ENCODE data around the gene GRPR.
"Not testable (repeated sequence)": the region's sequence is repeated elsewhere in the genome, so short reads cannot be mapped to it uniquely, and the experiment has no call there.

The GRPR gene

GRCh38 chrX:16138108-16138427 is 14.7 kb downstream of the GRPR start:
- no peak for DNase-seq

- no peak for DNase-seq
These were observed 17.1 kb downstream of the GRPR start for GRCh38 chrX:16140448-16140847.

- DNase-seq: no peak
These were observed 17.6 kb downstream of the GRPR start for GRCh38 chrX:16140983-16141382.

- no peak for DNase-seq
These were observed 18.3 kb downstream of the GRPR start for GRCh38 chrX:16141422-16142245.

- DNase-seq: no peak
These were observed 18.8 kb downstream of the GRPR start for GRCh38 chrX:16142246-16142558.

GRCh38 chrX:16143968-16144367 is 20.6 kb downstream of the GRPR start:
- no peak for DNase-seq

- no peak for DNase-seq
These were observed 21.1 kb downstream of the GRPR start for GRCh38 chrX:16144420-16144819.

- DNase-seq: not testable (repeated sequence)
These were observed 21.7 kb downstream of the GRPR start for GRCh38 chrX:16145093-16145492.

- DNase-seq: no peak
These were observed 22.3 kb downstream of the GRPR start for GRCh38 chrX:16145656-16146055.

GRCh38 chrX:16148896-16149295 is 25.5 kb downstream of the GRPR start:
- no peak for DNase-seq

GRCh38 chrX:16155581-16156096 is 32.3 kb downstream of the GRPR start:
- no peak for DNase-seq

GRCh38 chrX:16156692-16157331 is 33.4 kb downstream of the GRPR start:
- no peak for DNase-seq

- no peak for DNase-seq
These were observed 37.4 kb downstream of the GRPR start for GRCh38 chrX:16160729-16161128.

GRCh38 chrX:16161173-16161572 is 37.8 kb downstream of the GRPR start:
- not testable (repeated sequence) for DNase-seq

- DNase-seq: no peak
These were observed 39.0 kb downstream of the GRPR start for GRCh38 chrX:16162391-16162790.

- no peak for DNase-seq
These were observed 41.4 kb downstream of the GRPR start for GRCh38 chrX:16164748-16165147.

- DNase-seq: no peak
These were observed 43.8 kb downstream of the GRPR start, which contains the start of gene MAGEB17 for GRCh38 chrX:16167181-16167580. MAGEB17 (plus strand) TSS chrX:16167481; CDS start chrX:16170383, 2,902 bp downstream.

GRCh38 chrX:16171039-16171438 is 47.7 kb downstream of the GRPR start:
- DNase-seq: no peak

- no peak for DNase-seq
These were observed 48.6 kb downstream of the GRPR start for GRCh38 chrX:16171944-16172343.

- no peak for DNase-seq
These were observed 49.0 kb downstream of the GRPR start for GRCh38 chrX:16172391-16172790.

GRCh38 chrX:16175329-16176061 is 52.1 kb downstream of the GRPR start:
- no peak for DNase-seq

- DNase-seq: no peak
These were observed 53.9 kb downstream of the GRPR start for GRCh38 chrX:16177260-16177659.

- DNase-seq: not testable (repeated sequence)
These were observed 60.5 kb downstream of the GRPR start for GRCh38 chrX:16183843-16184242.

- no peak for DNase-seq
These were observed 62.4 kb downstream of the GRPR start for GRCh38 chrX:16185725-16186136.
